GM13976 (cell line): ENCODE data around the gene TTLL9.

Experiments used
- DNase-seq: peaks from one replicate; pipeline ENCODE4 v3.0.0; 2012; ENCODE audit warnings: low spot score
- in situ Hi-C: fragments of 300-500 bp; cut with MboI; formaldehyde crosslinking; loops from one replicate; pipeline ENCODE4 v1.12.0; 2022; ENCODE audit warnings: low sequenced_read_pairs, mixed read lengths, inconsistent platforms; ENCODE audit not compliant: unreplicated experiment
- TF ChIP-seq, protein P1 (sequence below): IDR thresholded peaks from 2 replicates; pipeline ENCODE4 v1.5.1; 2012; ENCODE audit warnings: borderline replicate concordance, mild to moderate bottlenecking; ENCODE audit not compliant: insufficient read depth; ENCODE audit errors: extremely low read depth, missing control alignments, control extremely low read depth

TTLL9 gene

DNA sequence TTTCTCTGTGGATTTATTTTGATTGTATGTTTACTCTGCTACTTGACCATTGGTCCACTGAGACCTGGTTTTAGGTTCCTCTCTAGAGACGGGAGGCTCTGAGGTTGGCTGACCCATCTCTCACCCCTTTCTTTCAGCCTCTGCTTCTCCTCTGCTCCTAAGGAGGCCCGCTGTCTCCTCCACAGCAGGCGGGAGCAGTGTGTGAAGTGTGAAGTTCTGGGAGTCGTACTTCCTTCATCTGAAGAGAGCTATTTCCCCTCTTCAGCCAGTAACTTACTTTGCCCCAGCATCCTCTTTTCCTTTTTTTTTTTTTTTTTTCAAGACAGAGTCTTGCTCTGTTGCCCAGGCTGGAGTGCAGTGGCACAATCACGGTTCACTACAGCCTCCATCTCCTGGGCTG lies 60.3 kb downstream of the TTLL9 start:
- in situ Hi-C loops, result no loop called here
- TF ChIP-seq, protein P1, sequence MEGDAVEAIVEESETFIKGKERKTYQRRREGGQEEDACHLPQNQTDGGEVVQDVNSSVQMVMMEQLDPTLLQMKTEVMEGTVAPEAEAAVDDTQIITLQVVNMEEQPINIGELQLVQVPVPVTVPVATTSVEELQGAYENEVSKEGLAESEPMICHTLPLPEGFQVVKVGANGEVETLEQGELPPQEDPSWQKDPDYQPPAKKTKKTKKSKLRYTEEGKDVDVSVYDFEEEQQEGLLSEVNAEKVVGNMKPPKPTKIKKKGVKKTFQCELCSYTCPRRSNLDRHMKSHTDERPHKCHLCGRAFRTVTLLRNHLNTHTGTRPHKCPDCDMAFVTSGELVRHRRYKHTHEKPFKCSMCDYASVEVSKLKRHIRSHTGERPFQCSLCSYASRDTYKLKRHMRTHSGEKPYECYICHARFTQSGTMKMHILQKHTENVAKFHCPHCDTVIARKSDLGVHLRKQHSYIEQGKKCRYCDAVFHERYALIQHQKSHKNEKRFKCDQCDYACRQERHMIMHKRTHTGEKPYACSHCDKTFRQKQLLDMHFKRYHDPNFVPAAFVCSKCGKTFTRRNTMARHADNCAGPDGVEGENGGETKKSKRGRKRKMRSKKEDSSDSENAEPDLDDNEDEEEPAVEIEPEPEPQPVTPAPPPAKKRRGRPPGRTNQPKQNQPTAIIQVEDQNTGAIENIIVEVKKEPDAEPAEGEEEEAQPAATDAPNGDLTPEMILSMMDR, result no peak
- no peak for DNase-seq

DNA sequence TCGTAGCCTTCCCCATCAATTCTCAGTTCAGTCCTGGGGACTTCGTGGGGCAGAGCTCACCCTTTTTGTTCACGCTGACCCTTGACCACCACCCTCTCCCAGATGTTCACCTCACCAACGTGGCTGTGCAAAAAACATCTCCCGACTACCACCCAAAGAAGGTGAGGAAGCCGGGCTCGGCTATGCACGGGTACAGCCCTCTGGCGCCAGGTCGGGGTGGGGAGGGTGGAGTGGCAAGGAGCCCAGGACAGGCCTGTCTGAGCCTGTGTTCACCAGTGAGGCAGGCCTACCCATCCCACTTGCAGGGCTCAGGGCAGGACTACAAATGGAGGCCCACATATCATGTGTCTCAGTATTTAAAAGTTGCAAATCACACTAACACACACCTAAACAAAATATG lies 63.3 kb downstream of the TTLL9 start:
- TF ChIP-seq, protein P1, result no peak
- DNase-seq, result no peak
- in situ Hi-C loops, result no loop called here

DNA sequence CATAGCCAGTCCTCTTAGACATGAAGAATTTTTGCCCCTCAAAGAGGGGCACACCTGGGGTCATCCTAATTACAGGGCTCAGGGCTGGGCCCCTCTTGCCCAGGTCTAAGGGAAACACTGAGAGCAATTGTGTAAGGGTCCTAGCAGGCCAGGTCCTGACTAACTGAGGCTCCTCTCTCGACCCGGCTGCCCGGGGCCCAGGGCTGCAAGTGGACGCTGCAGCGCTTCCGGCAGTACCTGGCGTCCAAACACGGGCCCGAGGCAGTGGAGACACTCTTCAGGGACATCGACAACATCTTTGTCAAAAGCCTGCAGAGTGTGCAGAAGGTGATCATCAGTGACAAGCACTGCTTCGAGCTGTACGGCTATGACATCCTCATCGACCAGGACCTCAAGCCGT lies 64.1 kb downstream of the TTLL9 start:
- TF ChIP-seq, protein P1, result no peak
- in situ Hi-C loops, result no loop called here

GRCh38 chr20:31934968-31935764 lies 64.7 kb downstream of the TTLL9 start:
- DNase-seq, result no peak
- in situ Hi-C loops, result no loop called here
- TF ChIP-seq, protein P1, result no peak

More for the DNA sequence above, 64.1 kb downstream of the TTLL9 start:
- DNase-seq, result no peak

DNA sequence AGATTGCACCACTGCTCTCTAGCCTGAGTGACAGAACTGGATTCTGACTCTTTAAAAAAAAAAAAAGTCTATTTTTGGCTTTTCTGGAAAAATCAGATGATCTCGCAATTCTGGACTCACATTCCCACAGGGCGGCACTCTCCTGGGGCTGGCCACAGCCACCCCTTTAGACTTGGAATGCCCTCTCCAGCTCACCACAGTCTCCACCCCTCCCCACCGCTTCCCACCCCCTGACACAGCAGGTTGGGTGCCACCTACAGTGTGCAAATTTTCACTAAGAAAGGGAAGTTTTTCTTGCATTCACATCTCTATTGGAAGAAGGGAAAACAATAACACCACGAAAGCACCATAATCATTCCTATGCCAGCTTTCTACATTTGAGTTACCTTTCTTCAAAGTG lies 66.0 kb downstream of the TTLL9 start:
- TF ChIP-seq, protein P1, result no peak
- no peak for DNase-seq
- in situ Hi-C loops, result no loop called here

- no peak for DNase-seq
- TF ChIP-seq, protein P1, result no peak
- in situ Hi-C loops, result no loop called here
Observed at GRCh38 chr20:31937820-31938219, 67.4 kb downstream of the TTLL9 start.
